Fibroblast of lung (primary cell): Measurements from ENCODE around the gene TOP1. TPM values are rescaled to one million over a fixed set of nuclear protein-coding genes. Genes with fewer than 3 reads are reported as not detected.

Experiments used
- DNase-seq, 2 donors: peaks; one replicate each; pipeline versions ENCODE4 v3.0.0 to v3.0.0-alpha.2; 2010; ENCODE audit warnings: low read depth in 2 of 2
- H2AFZ ChIP-seq: 2 replicates; pipeline ENCODE4 v1.5.1; 2012; ENCODE audit warnings: low read length, control low read depth, inconsistent platforms
- H3K27ac ChIP-seq: 2 replicates; pipeline ENCODE4 v1.5.1; 2011; ENCODE audit warnings: low read length, control low read depth; ENCODE audit not compliant: insufficient read depth
- H3K27me3 ChIP-seq: 2 replicates; pipeline ENCODE4 v1.5.1; 2011; ENCODE audit warnings: mild to moderate bottlenecking, low read length; ENCODE audit not compliant: control insufficient read depth, insufficient read depth
- H3K36me3 ChIP-seq: 2 replicates; pipeline ENCODE4 v1.5.1; 2011; ENCODE audit warnings: low read length; ENCODE audit not compliant: control insufficient read depth, insufficient read depth
- H3K4me1 ChIP-seq: 2 replicates; pipeline ENCODE4 v1.5.1; 2011; ENCODE audit warnings: low read length; ENCODE audit not compliant: control insufficient read depth, insufficient read depth; ENCODE audit errors: extremely low read depth
- H3K4me2 ChIP-seq: 2 replicates; pipeline ENCODE4 v1.5.1; 2011; ENCODE audit warnings: low read length, control low read depth; ENCODE audit not compliant: insufficient read depth; ENCODE audit errors: extremely low read depth
- H3K4me3 ChIP-seq, 4 experiments: fragments of 200-600 bp in 1 of 4; sonication (generic) in 1 of 4; replicated peaks in 1 of 4; 2 replicates each; pipeline ENCODE4 v1.5.1; 2011 to 2016; ENCODE audit warnings: low read length in 4 of 4, low read depth in 3 of 4, mild to moderate bottlenecking in 3 of 4, control low read depth in 2 of 4, inconsistent platforms in 1 of 4, mixed read lengths in 1 of 4; ENCODE audit not compliant: insufficient read depth in 1 of 4; ENCODE audit errors: control extremely low read depth in 1 of 4
- H3K79me2 ChIP-seq: 2 replicates; pipeline ENCODE4 v1.5.1; 2012; ENCODE audit warnings: mild to moderate bottlenecking, low read length, inconsistent platforms; ENCODE audit not compliant: control insufficient read depth, insufficient read depth
- H3K9ac ChIP-seq: 2 replicates; pipeline ENCODE4 v1.5.1; 2011; ENCODE audit warnings: mild to moderate bottlenecking, low read length, control low read depth; ENCODE audit not compliant: insufficient read depth
- H3K9me3 ChIP-seq: 2 replicates; pipeline ENCODE4 v1.5.1; 2012; ENCODE audit warnings: low read depth, low read length; ENCODE audit not compliant: control insufficient read depth, insufficient read depth
- H4K20me1 ChIP-seq: 2 replicates; pipeline ENCODE4 v1.5.1; 2011; ENCODE audit warnings: low read length; ENCODE audit not compliant: control insufficient read depth, insufficient read depth; ENCODE audit errors: extremely low read depth
- CTCF ChIP-seq, 2 donors: IDR thresholded peaks in 1 of 2; conservative IDR thresholded peaks in 1 of 2; 1 replicate in 1 of 2; 2 replicates in 1 of 2; pipeline ENCODE4 v1.5.1; 2011 to 2012; ENCODE audit warnings: low read length in 2 of 2, control low read depth in 1 of 2, inconsistent platforms in 1 of 2, low read depth in 1 of 2, mild to moderate bottlenecking in 1 of 2
- EZH2 ChIP-seq: IDR thresholded peaks from 2 replicates; pipeline ENCODE4 v1.5.1; 2012; ENCODE audit warnings: low read length, control low read depth, mild to moderate bottlenecking; ENCODE audit errors: missing control alignments
- polyA plus RNA-seq, 2 donors: library from polyadenylated mRNA; depleted of rRNA in 1 of 2; stranded (reverse) in 1 of 2; unstranded in 1 of 2; fragments of >200 nt; gene quantifications; 2 replicates each; pipeline ENCODE4 v1.2.1, GENCODE V29; 2011 to 2012; ENCODE audit warnings: missing spikeins in 1 of 2
- total RNA-seq: library from RNA; depleted of rRNA; stranded (reverse); fragments of >200 nt; gene quantifications from 2 replicates; pipeline ENCODE4 v1.2.1, GENCODE V29; 2014

The TOP1 gene
- total and polyA plus RNA-seq, 2 donors (not counting 1 experiment from before 2014, with no cell fraction given), result 18.4 to 35.3 TPM

GRCh38 chr20:41095110-41095969 is 66.7 kb downstream of the TOP1 start:
- Histone ChIP-seq H3K27me3 (no peaks in the 10 kb centered on the region), H3K4me3 (no peak overlapping the region), H3K9ac (no peak overlapping the region), H3K36me3 (peaks cover 5% of the 10 kb centered on the region), H3K79me2 (no peaks in the 10 kb centered on the region), H3K4me2 (no peak overlapping the region), H3K9me3 (no peaks in the 10 kb centered on the region), H3K4me1 (peaks cover 6% of the 10 kb centered on the region), H3K27ac (no peak overlapping the region), H4K20me1 (no peaks in the 10 kb centered on the region), H2AFZ (no peak overlapping the region)
- no peak for TF ChIP-seq EZH2
- peak; percentile 81 for TF ChIP-seq CTCF (conservative IDR thresholded peaks at IDR 0.05 in 1 of 2, IDR thresholded peaks at IDR 0.05 in 1 of 2; ENCODE audit: low read depth in 1 of 2, low read length in 2 of 2)
- peak; percentile 41 to 77 for DNase-seq

- Histone ChIP-seq H3K4me2 (no peak overlapping the region), H3K9ac (no peak overlapping the region), H3K9me3 (no peaks in the 10 kb centered on the region), H3K36me3 (peaks cover 12% of the 10 kb centered on the region), H3K27ac (no peak overlapping the region), H3K27me3 (no peaks in the 10 kb centered on the region), H2AFZ (no peak overlapping the region), H3K79me2 (no peaks in the 10 kb centered on the region), H3K4me3 (no peak overlapping the region), H4K20me1 (no peaks in the 10 kb centered on the region), H3K4me1 (peaks cover 6% of the 10 kb centered on the region)
- TF ChIP-seq CTCF (conservative IDR thresholded peaks at IDR 0.05 in 1 of 2, IDR thresholded peaks at IDR 0.05 in 1 of 2; ENCODE audit: low read depth in 1 of 2, low read length in 2 of 2) (no peak), EZH2 (no peak)
- peak in 1 of 2 donors; percentile 83 for DNase-seq
Observed at GRCh38 chr20:41098703-41099250, 70.2 kb downstream of the TOP1 start.

GRCh38 chr20:41100001-41100480 is 71.4 kb downstream of the TOP1 start:
- no peak overlapping the region for H3K4me3 ChIP-seq
- no peak overlapping the region for H3K4me2 ChIP-seq
- no peak overlapping the region for H3K27ac ChIP-seq
- H3K27me3 ChIP-seq, result no peaks in the 10 kb centered on the region
- H4K20me1 ChIP-seq, result no peaks in the 10 kb centered on the region
- H3K79me2 ChIP-seq, result no peaks in the 10 kb centered on the region
- no peaks in the 10 kb centered on the region for H3K9me3 ChIP-seq
- no peak overlapping the region for H3K9ac ChIP-seq
- peaks cover 13% of the 10 kb centered on the region for H3K36me3 ChIP-seq
- H2AFZ ChIP-seq, result no peak overlapping the region
- no peak for TF ChIP-seq EZH2
- TF ChIP-seq CTCF (conservative IDR thresholded peaks at IDR 0.05 in 1 of 2, IDR thresholded peaks at IDR 0.05 in 1 of 2; ENCODE audit: low read depth in 1 of 2, low read length in 2 of 2), result no peak
- H3K4me1 ChIP-seq, result peaks cover 6% of the 10 kb centered on the region
- peak in 1 of 2 donors; percentile 22 for DNase-seq
